Activated CD8-positive, alpha-beta memory T cell treated with anti-CD3 and anti-CD28 coated beads, Interleukin-2, amount 10 ng/mL, durations not matched to agents 7 days and 5 days (primary cell): ENCODE results near the gene SOAT2. TPM values are rescaled to one million over a fixed set of nuclear protein-coding genes. Genes with fewer than 3 reads are reported as not detected.

Source experiments
- ATAC-seq: fragments of 150-1000 bp; cut with Tn5 transposase; one replicate; pipeline ENCODE4 v1.10.0; 2021; ENCODE audit warnings: moderate library complexity
- CTCF ChIA-PET: fragments of 350-600 bp; sonication (Branson Sonifier 250); formaldehyde crosslinking; loops from one replicate; lab custom pipeline; 2021; ENCODE audit warnings: antibody characterized with exemption; lab: Charles Lee
- DNase-seq: peaks from one replicate; pipeline ENCODE4 v3.0.0-alpha.2; 2020
- H3K27ac Mint-ChIP-seq: one replicate; pipeline ENCODE4 v1.8.0; 2021; ENCODE audit warnings: mild to moderate bottlenecking, mixed read lengths
- H3K27me3 Mint-ChIP-seq: one replicate; pipeline ENCODE4 v1.8.0; 2021; ENCODE audit warnings: mixed read lengths
- H3K36me3 Mint-ChIP-seq: one replicate; pipeline ENCODE4 v1.8.0; 2021; ENCODE audit warnings: mild to moderate bottlenecking, mixed read lengths
- H3K4me1 Mint-ChIP-seq: one replicate; pipeline ENCODE4 v1.8.0; 2021; ENCODE audit warnings: mixed read lengths
- H3K4me3 Mint-ChIP-seq: one replicate; pipeline ENCODE4 v1.8.0; 2021; ENCODE audit warnings: mild to moderate bottlenecking, moderate library complexity, mixed read lengths
- H3K9me3 Mint-ChIP-seq: one replicate; pipeline ENCODE4 v1.8.0; 2022; ENCODE audit warnings: low read depth, mixed read lengths
- total RNA-seq, 2 experiments: library from RNA; stranded (reverse); gene quantifications; one replicate each; pipeline ENCODE4 v1.2.3, GENCODE V29; 2021

Gene SOAT2
- total RNA-seq, 2 experiments from 2014 or later, result 1.1 to 5.9 TPM

DNA sequence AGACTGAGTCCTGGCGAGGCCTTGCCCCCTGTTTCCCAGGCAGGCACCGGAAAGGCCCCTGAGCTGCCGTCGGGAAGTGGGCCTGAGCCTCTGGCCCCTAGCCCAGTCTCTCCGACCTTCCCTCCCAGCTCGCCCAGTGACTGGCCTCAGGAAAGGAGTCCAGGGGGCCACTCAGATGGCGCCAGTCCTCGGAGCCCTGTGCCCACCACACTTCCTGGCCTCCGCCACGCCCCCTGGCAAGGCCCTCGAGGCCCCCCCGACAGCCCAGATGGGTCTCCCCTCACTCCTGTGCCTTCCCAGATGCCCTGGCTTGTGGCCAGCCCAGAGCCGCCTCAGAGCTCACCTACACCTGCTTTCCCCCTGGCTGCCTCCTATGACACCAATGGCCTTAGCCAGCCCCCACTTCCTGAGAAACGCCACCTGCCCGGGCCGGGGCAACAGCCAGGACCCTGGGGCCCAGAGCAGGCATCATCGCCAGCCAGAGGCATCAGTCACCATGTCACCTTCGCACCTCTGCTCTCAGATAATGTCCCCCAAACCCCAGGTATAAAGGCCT lies 42.5 kb upstream of the SOAT2 start:
- DNase-seq (no peak), ATAC-seq (no peak)
- Mint-ChIP-seq H3K27me3 (no peaks in the 10 kb centered on the region), H3K36me3 (peaks cover 3% of the 10 kb centered on the region), H3K4me1 (peaks cover 4% of the 10 kb centered on the region), H3K4me3 (no peak overlapping the region), H3K9me3 (no peaks in the 10 kb centered on the region), H3K27ac (no peak overlapping the region)
- CTCF ChIA-PET, result interaction anchor here (1.0 to 2.0 kb wide), 2 partner anchors 18 to 27 kb away, joined by 3 to 7 read pairs; partner anchors contain the start of gene SPRYD3

DNA sequence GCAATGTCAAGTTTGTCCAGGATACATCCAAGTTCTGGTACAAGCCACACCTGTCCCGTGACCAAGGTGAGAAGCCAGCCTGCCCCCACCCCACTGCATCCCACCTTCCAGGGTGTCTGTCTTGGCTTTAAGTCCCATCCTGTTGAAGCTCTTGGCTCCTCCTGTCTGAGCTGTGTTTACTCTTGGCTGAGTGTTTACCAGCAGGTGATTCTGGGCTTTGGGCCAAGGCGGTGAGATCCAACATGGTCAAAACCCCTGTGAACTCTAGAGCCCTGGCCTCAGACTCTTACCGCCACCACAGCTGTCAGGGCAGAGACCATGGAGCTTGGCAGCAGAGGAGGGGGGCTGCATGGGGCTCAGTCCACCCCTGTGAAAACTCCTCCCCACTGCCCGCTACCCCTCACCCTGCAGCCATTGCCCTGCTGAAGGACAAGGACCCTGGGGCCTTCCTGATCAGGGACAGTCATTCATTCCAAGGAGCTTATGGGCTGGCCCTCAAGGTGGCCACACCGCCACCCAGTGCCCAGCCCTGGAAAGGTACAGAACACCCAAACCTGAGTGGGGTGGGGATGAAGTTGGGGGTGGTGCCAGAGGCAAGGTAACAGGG lies 41.8 kb upstream of the SOAT2 start:
- H3K36me3 Mint-ChIP-seq, result peaks cover 6% of the 10 kb centered on the region
- no peak overlapping the region for H3K4me3 Mint-ChIP-seq
- CTCF ChIA-PET, result interaction anchor here (1.0 to 9.1 kb wide), 6 partner anchors 8 to 39 kb away, joined by 3 to 298 read pairs (median 5); partner anchors contain the start of genes IGFBP6, SOAT2 and SPRYD3
- DNase-seq (peak; percentile 39), ATAC-seq (no peak)
- peaks cover 5% of the 10 kb centered on the region for H3K4me1 Mint-ChIP-seq
- H3K27ac Mint-ChIP-seq, result no peak overlapping the region
- no peaks in the 10 kb centered on the region for H3K9me3 Mint-ChIP-seq
- H3K27me3 Mint-ChIP-seq, result no peaks in the 10 kb centered on the region

DNA sequence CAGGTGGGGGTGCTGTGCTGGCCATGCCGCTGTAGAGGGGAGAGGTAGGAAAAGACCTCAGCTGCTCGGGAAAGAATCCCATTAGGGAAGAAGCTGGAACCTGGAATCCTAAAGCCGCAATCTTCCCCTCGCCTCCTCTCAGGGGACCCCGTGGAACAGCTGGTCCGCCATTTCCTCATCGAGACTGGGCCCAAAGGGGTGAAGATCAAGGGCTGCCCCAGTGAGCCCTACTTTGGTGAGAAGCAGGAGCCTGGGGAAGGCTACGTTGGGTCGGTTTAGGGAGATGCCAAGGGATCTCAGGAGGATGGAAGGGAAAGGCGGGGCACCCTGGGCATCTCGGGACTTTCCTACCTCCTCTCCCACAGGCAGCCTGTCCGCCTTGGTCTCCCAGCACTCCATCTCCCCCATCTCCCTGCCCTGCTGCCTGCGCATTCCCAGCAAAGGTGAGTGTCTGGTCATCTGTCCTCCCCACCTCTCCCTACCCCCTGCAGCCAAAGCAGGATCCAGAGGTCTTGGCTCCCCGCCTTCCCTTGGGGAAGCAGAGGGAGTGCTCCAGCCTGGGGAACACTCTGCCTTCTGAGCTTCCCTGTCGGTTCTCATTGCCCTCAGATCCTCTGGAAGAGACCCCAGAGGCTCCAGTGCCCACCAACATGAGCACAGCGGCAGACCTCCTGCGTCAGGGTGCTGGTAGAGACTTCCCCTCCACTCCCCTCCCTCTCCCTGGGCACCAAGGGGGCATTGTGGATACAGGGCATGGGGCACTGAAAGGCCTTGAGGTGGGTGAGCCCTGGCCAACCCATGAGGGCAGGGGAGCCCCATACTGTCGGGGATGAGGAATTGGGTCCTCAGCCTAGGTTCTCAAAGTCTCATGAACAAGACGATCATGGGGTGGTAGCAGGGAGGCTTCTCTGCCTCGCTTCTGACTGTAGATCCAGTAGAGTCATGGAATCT lies 41.0 kb upstream of the SOAT2 start:
- no peak for ATAC-seq
- Mint-ChIP-seq H3K27me3 (no peaks in the 10 kb centered on the region), H3K9me3 (no peaks in the 10 kb centered on the region), H3K36me3 (peaks cover 6% of the 10 kb centered on the region), H3K27ac (no peak overlapping the region), H3K4me1 (peaks cover 5% of the 10 kb centered on the region), H3K4me3 (no peak overlapping the region)
- CTCF ChIA-PET, result interaction anchor here (1.0 to 9.1 kb wide), 9 partner anchors 9 to 38 kb away, joined by 3 to 298 read pairs (median 5); partner anchors contain the start of genes IGFBP6, SOAT2, SPRYD3 and TNS2
- DNase-seq, result no peak

DNA sequence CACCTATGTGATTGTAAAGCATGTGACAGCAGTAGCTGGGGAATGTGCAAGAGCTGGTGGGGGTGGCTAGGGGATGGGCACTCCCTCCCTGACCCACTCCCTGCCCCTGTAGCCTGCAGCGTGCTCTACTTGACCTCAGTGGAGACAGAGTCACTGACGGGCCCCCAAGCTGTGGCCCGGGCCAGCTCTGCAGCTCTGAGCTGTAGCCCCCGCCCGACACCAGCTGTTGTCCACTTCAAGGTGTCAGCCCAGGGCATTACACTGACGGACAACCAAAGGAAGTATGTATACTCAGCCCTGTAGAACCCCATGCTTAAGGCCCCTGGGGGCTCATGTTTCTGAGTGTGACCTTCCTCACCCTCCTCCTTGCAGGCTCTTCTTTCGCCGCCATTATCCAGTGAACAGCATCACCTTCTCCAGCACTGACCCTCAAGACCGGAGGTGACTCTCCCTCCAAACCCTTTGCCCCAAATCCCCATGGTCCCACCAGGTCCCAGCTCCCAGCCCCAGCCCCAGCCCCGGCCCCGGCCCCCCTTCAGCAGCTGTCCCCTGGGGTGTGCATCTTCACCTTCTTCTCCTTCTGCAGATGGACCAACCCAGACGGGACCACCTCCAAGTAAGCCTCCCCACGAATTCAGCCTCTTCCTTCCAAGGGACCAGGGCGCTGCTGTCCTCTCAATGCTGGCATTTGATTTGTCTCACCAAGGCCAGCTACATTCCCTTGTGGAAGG lies 40.1 kb upstream of the SOAT2 start:
- Mint-ChIP-seq H3K36me3 (peaks cover 6% of the 10 kb centered on the region), H3K4me3 (no peak overlapping the region), H3K4me1 (peaks cover 5% of the 10 kb centered on the region), H3K9me3 (no peaks in the 10 kb centered on the region), H3K27ac (no peak overlapping the region), H3K27me3 (no peaks in the 10 kb centered on the region)
- DNase-seq (no peak), ATAC-seq (no peak)
- CTCF ChIA-PET, result interaction anchor here (1.7 to 9.1 kb wide), 4 partner anchors 11 to 38 kb away, joined by 4 to 298 read pairs (median 131); partner anchors contain the start of genes IGFBP6, SOAT2, SPRYD3 and TNS2

DNA sequence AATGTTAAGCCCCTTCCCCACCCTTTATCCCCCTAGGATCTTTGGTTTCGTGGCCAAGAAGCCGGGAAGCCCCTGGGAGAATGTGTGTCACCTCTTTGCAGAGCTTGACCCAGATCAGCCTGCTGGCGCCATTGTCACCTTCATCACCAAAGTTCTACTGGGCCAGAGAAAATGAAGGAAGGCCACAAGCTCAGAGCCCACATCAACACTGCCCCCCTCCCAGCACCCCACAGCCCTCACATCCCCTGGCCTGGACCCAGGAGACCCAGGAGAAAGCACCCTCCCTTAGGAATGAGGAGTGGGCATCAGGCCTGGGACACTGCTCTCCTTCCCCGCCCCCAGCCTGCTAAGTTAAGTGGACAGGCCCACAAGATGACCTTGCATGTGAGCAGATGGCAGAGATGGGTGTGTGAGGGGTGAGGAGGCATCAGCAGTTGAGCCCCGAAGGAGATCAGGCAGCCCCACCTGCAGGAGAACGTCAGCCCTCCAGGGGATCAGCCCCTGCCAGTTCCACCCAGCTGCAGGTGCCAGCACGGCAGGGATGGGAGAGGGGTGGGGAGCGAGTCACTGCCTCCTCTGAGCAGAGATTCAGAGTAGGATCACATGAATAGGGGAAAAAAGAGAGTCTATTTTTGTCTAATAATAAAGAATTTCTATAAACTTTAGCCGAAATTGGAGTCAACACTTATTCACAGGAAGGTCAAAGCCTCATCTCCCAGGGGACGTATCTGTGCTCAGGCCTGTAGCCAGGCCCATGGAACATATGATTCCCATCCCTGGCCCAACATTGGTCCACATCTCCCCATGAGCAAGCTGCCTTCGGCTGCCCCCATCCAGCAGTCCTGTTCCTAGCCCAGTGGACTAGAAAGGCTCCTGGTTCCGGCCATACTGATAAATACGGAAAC lies 39.3 kb upstream of the SOAT2 start:
- H3K27me3 Mint-ChIP-seq, result no peaks in the 10 kb centered on the region
- peaks cover 6% of the 10 kb centered on the region for H3K36me3 Mint-ChIP-seq
- H3K9me3 Mint-ChIP-seq, result no peaks in the 10 kb centered on the region
- peaks cover 5% of the 10 kb centered on the region for H3K4me1 Mint-ChIP-seq
- ATAC-seq, result no peak
- CTCF ChIA-PET, result interaction anchor here (1.7 to 9.1 kb wide), 4 partner anchors 12 to 37 kb away, joined by 4 to 298 read pairs (median 131); partner anchors contain the start of genes IGFBP6, SOAT2, SPRYD3 and TNS2
- H3K27ac Mint-ChIP-seq, result no peak overlapping the region
- no peak overlapping the region for H3K4me3 Mint-ChIP-seq
- no peak for DNase-seq

DNA sequence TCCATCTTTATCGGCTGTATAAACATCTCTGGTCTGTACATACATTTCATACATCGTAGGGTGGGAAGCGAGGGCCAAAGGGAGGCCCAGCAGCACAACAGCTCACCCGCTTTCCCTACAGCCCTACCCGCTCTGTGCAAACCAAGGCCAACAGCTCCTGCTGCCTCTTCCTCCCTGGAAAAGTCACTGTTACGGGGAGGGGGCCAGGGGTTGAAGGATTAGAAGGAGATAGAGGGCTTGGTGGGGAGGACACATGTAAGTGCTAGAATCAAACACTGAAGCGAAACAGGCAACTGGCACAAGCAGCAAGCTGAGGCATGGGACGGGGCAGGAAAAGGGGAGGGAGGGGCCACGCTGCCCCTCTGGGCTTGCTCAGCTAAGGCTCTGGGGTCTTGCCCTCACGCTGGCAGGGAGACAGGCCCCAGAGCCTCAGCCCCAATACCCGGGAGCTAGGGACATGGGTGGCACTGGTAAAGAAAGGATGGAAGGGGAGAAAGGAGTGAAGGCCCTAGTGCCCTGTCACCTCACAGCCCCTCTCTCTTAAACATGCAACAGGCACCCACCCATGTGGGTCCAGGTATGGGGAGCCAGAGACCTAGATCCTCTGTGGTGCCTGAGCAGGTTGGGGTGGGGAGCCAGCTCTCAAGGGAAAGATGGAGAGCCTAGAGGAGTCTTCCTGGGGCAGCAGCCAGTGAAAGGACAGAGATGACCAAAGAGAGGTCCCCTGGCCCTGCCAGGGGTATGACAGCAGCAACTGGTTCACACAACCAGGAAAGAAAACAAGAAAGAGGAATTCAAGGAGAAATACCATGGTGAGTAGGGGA lies 38.5 kb upstream of the SOAT2 start:
- peaks cover 5% of the 10 kb centered on the region for H3K4me1 Mint-ChIP-seq
- H3K36me3 Mint-ChIP-seq, result peaks cover 6% of the 10 kb centered on the region
- H3K27ac Mint-ChIP-seq, result no peak overlapping the region
- CTCF ChIA-PET, result interaction anchor here (0.5 to 9.1 kb wide), 16 partner anchors 9 to 280 kb away, joined by 3 to 298 read pairs (median 6); partner anchors contain the start of genes IGFBP6, SOAT2, SPRYD3 and TNS2
- H3K4me3 Mint-ChIP-seq, result no peak overlapping the region
- H3K9me3 Mint-ChIP-seq, result no peaks in the 10 kb centered on the region
- H3K27me3 Mint-ChIP-seq, result no peaks in the 10 kb centered on the region
- DNase-seq (no peak), ATAC-seq (no peak)

DNA sequence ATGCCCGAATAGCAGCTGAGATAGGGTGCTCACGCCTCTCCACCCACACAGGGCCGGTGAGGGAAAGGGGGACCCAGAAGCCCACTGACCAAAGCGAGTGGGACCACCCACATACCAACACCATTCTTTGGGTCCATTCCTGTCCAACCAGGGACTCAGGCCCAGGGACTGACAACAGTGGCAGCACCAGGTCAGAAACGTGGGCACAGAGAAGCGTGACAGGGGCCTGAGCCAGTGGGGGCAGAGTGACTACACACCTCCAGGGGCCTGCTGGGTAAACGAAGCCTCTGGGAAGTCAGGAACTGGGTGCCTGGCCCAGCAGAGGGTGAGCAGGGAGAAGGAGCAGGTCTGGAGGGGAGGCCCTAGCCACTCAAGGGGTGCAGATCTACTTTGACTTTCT lies 37.8 kb upstream of the SOAT2 start:
- Mint-ChIP-seq H3K27ac (no peak overlapping the region), H3K4me1 (peaks cover 5% of the 10 kb centered on the region), H3K4me3 (no peak overlapping the region), H3K9me3 (no peaks in the 10 kb centered on the region), H3K36me3 (peaks cover 6% of the 10 kb centered on the region), H3K27me3 (no peaks in the 10 kb centered on the region)
- CTCF ChIA-PET, result interaction anchor here (0.7 to 9.1 kb wide), 39 partner anchors 9 to 443 kb away, joined by 3 to 298 read pairs (median 5); partner anchors contain the start of genes AAAS, CSAD, IGFBP6 and PFDN5
- DNase-seq (no peak), ATAC-seq (no peak)

DNA sequence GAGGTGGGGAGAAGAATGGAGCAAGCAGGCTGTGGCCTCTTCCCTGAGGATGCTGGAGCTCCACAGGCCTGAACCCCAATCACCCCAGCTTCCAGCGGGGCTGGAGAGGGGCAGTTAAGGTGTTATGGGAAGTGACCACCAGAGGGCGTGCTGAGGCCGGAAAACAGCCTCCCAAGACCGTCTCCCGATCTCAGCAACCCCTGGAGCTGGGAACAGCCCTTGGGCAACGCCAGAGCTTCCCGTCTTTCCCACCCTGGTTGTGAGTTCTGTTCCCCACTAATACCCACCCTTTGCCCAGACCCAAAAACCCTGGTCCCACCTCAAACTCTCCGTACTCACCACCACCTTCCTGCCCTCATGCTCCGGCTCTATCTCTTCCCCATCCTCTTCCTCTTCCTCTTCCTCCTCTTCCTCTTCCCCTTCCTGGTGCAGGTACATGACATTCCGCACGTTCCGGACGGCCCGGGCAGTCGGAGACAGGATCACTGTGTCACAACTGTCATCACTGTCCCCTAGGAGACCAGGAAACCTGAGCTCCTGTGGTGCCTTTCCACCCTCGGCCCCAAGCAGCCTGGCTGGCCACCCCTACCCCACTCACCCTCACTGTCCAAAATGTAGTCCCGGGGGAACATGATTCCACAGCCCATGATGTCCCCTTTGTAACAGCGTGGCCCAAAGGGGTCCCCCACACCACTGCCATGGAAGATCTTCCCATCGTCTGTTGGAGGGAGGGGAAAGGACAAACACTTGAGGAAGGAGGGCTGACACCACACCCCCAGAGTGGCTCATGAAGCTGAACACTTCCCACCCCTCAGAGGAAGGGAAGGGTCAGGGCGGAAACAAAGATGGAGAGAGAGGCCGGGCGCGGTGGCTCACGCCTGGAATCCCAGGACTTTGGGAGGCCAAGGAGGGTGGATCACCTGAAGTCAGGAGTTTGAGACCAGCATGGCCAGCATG lies 37.0 kb upstream of the SOAT2 start:
- H3K27ac Mint-ChIP-seq, result no peak overlapping the region
- no peak overlapping the region for H3K4me3 Mint-ChIP-seq
- CTCF ChIA-PET, result interaction anchor here (0.7 to 9.1 kb wide), 43 partner anchors 8 to 443 kb away, joined by 3 to 298 read pairs (median 5); partner anchors contain the start of genes AAAS, CSAD, IGFBP6 and PFDN5

DNA sequence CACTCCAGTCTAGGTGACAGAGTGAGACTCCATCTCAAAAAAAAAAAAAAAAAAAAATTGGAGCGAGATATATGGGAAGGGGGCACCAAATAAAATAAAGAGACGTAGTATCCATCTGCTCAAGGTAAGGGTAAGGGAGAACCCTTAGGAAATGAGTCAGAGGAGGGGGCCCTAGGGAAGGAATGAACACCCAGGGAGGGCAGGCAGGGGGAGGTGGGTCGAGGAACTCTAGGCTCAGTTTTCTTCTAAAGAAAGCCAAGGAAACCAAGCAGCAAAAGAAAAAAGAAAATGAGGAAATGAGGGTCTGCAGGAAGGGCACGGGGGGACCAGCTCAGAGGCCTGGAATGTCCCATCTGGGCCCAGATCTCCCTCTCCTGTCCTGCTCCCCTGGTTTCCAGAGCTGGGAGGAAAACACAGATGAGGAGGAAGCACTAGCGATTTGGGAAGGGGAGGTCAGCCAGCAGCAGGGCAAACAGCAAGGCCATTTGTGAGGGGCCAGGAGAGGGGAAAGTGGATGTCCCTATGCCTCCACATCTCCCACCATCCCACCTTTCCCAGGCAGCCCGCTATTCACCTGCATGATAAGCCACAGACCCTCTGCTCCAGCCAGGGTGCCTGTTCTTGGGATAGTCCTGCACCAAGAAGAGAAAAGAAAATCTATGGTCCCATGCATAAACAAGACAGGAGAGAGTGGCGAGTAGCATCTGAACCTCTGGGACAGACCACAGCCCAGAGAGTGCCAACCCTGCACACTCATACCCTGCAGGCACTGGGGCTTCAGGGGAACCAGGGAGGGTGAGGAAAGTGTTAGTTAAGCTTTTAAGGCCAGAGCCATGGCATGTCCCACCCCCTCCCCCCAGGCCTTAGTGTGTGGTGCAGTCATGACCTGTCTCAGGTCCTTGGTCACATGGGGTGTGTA lies 36.0 kb upstream of the SOAT2 start:
- Mint-ChIP-seq H3K27ac (peak overlapping the region; percentile 11), H3K36me3 (peaks cover 6% of the 10 kb centered on the region)
- no peak for ATAC-seq

More for the DNA sequence above, 37.0 kb upstream of the SOAT2 start:
- Mint-ChIP-seq H3K9me3 (no peaks in the 10 kb centered on the region), H3K27me3 (no peaks in the 10 kb centered on the region), H3K4me1 (peaks cover 5% of the 10 kb centered on the region), H3K36me3 (peaks cover 6% of the 10 kb centered on the region)
- peak; percentile 72 for DNase-seq
- peak; percentile 80 for ATAC-seq

More for the DNA sequence above, 36.0 kb upstream of the SOAT2 start:
- Mint-ChIP-seq H3K4me1 (peaks cover 7% of the 10 kb centered on the region), H3K27me3 (no peaks in the 10 kb centered on the region), H3K9me3 (no peaks in the 10 kb centered on the region), H3K4me3 (no peak overlapping the region)
- DNase-seq, result no peak
- CTCF ChIA-PET, result interaction anchor here (1.4 to 9.1 kb wide), 14 partner anchors 12 to 442 kb away, joined by 3 to 298 read pairs (median 10); partner anchors contain the start of genes CSAD, ESPL1, IGFBP6 and SOAT2
